ENCODE measurements around the gene FILIP1L.

GRCh38 chr3:99823723-99824711, 290.3 kb downstream of the FILIP1L start:
- TF ChIP-seq CTCF (conservative IDR thresholded peaks at IDR 0.05; ENCODE audit: low read length) (no peak), EZH2phosphoT487 (IDR thresholded peaks at IDR 0.05; ENCODE audit: borderline replicate concordance, low read depth, low read length) (no peak)
